GM19397 (cell line): ENCODE data around the gene MPND.

Experiments used
- ATAC-seq: cut with Tn5 transposase; IDR thresholded peaks from one replicate; pipeline ENCODE4 v1.9.1; 2021; ENCODE audit warnings: mild to moderate bottlenecking, moderate library complexity; ENCODE audit not compliant: unreplicated experiment

The MPND gene

DNA sequence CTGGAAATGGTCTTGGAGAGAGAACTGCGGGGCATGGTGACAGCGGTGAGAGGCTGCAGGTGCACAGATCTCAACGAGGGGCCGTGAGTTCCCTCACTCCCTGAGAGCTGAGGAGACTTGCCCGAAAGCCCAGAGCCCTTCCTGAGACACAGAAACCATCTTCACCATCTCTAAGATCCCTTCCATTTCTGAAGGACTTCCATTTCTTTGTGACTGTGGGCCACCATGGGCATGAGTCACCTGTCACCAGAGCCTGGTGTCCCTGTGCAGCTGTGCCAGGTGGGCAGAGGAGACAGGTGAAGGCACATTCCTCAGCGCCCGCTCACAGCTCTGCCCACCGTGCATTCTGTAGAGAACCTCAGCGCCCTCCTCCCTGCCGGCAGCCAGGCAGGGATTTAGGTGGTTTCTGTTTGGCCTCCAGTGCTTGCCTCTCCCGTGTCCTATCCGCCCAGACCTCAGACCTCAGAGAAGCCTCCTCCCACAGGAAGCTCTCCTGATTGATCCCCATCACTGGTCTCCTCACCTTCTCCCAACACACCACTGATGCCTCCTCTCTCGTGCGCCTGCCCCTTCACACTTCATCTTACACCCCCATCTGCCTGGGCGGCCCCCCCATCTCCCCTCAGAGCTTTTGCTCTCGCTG, 32.8 kb downstream of the MPND start:
- no peak for ATAC-seq

DNA sequence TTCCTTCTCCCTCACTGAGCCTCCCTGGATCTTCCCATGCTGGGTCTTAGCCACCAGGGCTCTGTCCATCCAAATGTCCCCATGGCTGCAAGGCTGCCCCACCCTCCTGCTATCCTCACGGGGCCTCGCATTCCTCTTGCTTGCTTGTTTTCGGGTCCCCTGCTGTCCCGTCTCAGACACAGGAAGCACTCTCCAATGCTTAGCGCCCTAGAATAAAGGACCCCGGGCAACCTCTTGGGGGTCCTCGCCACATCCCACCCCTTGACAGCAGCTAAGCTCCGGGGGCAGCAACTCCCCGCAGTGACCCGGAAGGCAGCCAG, 33.3 kb downstream of the MPND start:
- ATAC-seq = no peak

DNA sequence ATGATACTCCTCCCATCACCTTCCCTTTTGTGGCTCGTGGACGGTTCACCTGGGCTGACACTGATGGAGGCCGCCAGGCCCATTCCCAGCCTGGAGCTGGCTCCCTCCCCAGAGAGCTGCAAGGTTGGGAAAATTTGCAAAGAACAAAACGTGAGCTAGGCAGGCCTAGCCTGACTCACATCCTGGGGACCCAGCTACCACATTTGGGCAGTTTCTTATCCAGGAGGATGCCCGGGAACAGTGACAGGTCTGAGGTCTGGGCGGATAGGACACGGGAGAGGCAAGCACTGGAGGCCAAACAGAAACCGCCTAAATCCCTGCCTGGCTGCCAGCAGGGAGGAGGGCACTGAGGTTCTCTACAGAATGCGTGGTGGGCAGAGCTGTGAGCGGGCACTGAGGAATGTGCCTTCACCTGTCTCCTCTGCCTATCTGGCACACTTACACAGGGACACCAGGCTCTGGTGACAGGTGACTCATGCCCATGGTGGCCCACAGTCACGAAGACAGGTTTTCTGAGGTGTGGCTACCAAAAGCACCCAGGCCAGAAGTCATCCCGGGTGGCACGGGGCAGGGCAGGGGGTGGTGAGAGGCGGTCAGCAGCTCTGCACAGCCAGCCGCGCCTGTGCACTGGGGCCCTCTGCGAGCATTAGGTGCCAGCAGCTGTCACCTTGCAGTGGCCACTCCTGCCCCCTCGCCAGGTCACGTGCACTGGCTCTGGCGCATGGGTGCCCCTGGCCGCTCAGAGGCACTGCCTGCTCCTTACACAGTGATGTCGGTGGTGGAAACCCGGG, 33.8 kb downstream of the MPND start:
- no peak for ATAC-seq

DNA sequence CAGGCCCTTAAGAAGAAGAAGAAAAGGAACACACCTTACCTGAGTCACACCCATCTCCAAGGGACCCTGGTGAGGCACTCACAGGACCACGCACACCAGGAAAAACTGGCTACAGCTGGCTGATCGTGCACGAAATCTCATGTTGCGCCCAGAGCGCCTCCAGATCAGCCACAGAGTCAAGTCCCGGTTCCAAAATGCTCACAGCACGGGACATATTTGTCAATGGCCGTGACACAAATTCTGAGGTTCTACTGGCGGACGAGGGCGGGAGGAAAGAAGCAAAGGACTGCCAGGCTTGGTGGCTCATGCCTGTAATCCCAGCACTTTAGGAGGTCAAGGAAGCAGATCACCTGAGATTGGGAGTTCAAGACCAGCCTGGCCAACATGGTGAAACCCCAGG, 35.5 kb downstream of the MPND start:
- ATAC-seq = no peak

DNA sequence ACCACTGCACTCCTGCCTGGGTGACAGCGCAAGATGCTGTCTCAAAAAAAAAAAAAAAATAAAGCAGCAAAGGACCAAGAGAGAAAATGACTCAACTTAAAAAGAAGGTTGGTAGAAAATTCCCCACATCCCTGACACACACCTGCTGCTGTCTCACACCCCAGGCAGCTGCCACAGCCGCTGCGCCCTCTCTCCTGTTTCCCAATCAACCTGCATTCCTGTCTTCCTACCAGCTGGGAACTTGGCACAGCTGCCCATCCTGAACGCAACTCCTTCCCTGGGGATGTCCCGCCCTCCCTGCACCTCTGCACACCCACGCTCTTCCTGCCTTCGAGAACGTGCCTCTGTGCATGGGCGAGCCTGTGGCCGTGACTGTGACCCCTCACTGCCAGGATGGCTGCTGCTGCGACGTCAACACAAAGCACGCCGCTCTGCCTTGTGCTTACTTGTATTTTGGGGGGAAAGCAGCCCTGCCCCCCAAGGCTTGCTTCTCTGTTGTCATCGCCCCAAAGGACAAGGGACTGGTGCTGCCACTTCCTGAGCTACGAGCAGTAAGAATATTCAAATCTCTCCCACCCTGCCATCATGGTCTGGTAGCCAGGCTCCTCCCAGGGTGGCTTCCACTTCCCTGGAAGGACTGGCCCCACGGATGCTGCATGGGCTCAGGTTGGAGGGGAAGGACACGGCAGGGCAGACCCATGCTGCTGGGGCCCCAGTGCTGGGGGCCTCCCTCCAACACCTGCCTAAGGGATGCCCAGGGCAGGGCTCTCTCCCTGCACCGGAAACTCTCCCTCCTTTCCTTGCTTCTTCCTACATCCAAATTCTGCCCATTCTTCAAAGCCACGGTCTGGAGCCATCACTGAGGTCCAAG, 36.3 kb downstream of the MPND start:
- ATAC-seq = no peak

DNA sequence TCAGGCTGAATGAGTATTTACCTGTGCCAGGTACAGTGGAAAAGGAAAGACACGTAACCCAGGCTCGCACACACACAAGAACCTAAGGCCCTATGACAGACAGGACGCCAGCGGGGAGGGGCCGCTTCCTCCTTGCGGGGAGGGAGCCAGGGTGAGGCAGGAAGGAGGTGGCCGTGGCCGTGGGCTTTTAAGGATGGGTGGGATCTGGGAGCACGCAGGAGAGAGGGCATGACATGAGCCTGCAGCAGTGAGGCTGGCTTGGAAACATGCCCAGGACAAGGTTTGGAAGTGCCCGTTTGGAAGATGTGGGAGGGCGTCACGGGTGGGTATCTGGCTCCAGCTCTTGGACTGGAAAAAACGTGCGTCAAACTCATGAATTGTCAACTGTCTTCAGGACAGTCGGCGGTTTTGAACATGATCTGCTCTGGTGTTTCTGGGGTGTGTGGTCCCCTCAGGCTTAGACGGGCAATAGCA, 36.9 kb downstream of the MPND start:
- ATAC-seq = no peak

DNA sequence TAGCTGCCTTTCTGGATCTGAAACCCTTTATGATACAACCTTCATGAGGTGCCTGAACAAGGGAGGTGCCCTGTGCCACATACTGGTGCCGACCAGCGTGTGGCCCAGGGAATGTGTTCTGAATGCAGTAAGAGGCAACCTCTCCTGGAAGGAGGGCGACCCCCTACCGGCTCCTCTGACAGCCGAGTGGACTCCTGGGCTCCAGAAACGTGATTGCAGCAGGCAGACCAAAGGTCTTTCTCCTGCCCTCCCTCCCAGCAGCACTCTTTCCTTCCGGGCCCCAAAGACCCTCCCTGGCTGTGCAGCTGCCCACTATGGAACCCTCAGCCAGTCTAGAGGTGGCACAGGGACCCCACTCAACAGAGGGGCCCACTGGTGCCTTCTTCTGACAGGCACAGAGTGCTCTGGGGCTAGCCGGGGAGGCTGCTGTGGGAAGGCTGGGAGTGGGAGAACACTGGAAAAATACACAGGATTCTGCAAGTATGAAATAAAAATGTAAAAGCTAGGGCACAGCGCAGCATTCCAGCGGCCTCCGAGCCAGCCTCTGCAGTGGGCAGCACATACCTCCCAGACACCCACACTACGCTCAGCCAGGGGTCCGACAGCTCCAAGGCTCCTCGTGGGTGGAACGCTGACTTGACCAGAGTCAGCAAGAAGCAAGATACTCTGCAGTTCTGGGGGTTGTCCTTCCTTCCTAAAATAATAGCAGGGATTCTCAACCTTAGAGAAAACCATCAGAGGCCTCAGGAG, 42.1 kb downstream of the MPND start:
- ATAC-seq = no peak

DNA sequence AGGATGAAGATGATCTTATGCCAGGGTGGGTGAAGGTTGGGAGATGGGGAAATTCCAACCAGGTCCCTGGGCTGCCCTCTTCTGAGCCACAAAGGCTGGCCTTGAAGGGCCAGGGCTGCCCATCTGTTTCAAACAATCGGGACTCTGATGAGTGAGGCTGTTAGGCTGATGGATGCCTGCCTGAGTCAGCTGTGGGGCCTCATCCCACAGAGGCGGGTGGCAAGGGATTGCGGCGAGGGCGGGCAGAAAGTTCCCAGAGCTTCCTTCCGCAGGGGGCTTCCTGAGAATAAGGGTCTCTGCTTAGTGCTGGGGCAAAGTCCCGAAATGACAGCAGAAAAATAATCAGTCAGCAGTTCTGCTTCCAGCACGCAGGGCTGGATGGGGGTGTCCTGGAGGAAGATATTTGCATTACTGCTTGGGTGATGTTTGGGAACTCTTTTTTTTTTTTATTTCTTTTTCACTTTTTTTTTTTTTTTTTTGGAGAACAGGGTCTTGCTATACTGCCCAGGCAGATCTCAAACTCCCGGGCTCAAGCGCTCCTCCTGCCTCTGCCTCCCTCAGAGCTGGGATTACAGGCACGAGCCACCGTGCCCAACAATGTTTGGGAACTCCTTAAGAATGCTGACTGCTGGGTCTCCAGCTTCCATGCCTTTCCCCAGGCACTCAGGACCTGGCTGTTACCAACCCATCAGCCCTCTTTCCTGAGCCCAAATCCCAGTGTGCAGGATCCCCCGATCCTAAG, 42.9 kb downstream of the MPND start:
- ATAC-seq = no peak

DNA sequence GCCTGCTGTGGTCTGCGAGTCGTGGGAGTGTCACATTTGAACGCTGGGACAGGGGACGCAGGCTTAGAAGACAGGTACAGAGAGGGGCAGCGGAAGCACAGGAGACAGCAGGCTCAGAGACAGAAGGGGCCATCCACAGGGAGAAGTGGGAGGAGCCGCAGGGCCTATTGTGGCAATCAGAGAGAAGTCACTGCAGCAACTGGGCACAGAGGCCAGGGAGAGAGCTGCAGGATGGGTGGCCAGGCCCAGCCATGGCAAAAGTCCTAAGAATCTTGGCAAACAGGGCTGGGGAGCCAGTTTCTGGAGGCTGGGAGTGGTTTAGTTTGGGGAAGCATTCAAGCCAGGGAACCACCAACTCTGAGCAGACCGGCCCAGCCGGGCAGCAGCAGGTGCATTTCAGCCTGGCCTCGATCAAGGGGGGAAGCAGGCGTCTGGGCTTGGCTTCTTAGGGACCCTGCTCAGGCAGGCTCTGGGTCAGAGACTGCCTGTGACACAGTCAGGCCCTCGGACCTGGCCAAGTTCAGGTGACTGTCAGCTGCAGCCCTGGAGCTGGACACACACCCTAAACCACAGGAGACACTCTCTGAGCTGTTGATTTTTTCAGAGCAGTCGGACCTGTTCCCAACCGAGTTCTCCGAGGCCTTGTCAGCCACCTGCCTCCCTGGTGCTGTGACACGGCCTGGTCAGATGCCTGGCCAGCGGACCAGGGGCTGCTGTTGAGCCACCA, 45.1 kb downstream of the MPND start:
- ATAC-seq = no peak

DNA sequence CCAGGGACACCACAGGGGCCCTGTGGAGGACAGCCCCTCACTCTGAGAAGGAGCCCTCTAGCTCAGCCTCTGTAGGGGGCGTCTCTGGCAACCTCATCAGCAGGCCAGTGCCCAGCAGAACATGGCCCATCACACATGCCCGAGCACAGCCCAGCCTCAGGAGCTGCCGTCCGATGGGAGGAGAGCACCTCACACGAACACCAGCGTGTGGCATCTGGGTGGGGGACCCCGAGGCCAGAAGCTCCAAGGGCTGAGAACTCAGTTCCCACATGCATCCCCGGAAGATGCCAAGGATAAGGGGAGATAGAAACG, 45.7 kb downstream of the MPND start:
- ATAC-seq = no peak

DNA sequence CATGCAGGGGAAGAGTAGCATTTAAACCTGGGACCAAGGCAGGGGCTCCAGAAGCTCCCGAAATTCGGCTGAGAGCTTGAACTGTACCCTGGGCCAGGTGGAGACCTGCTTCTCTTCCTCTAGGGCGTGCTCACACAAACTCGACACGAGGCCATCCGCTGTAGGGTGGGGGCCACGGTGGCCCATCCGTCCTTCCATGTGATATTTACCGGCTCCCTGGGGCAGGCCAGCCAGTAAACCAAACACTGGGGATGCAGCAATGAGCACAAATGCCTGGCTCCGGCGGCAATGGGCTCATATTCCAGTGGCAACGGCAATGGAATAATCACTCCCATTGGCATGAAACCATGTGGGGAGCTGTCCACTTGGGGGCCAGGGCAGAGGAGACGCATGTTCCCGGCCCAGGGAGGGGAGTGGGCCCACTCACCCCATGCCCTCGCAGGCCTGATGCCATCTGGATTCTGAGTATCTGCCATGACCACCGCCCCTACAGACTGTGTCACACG, 46.2 kb downstream of the MPND start:
- ATAC-seq = no peak

DNA sequence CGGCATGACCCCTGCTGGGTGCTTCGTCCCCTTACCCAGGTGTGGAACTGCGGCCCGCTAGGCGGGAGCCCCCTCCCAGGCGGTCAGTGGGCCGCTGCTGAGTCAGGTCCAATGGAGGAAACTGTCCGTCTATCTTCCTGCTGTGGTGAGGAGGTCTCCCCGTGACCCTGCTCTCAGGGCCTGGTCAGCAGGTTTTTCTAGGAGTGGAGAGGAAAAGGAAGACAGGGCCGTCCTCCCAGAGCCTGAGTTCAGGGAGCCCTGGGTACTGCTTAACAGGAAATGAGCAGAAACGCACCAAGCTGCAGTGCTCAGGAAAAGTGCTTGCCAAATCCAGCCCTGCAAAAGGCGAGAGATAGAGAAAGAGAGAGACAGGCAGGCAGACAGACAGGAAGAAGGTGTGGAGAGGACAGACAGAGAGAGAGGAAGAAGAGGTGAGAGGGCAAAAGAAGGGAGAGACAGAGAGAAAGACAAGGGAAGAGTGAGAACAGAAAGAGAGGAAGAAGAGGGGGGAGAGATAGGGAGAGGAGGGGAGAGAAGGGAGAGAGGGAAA, 46.7 kb downstream of the MPND start:
- ATAC-seq = no peak

DNA sequence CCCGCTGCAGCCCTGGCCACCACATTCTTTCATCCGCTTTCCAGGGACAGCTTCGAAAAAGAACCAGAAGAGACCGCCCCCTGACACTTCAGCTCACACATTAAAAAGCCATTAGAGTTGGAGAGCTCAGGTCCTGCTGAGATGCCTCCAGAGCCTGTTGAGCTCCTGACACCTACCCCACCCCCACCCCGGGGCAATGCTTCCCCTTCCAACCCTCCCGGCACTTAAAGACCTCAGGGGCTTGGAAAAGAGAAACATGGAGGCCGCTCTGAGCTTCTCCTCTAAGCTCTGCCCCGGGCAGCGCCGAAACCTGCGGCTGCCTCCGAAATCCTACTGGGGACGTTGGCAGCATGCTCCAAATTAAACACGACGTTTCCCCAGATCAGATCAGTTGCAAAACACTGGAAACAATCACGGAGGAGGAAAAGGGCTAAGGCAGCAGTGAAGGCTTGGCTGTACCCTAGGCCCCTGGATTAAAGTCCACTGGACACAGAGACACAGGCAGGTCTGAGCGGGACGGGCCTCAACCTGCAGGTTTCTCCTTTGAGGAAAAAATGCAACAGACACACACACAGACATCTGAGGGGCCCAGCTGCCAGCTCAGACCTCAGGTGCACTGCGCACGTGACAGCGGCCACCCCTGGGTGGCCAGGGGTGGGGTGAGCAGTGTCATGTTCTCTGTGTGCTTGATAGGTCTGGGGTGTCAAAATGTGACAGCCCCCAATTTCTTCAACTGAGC, 47.4 kb downstream of the MPND start:
- no peak for ATAC-seq

DNA sequence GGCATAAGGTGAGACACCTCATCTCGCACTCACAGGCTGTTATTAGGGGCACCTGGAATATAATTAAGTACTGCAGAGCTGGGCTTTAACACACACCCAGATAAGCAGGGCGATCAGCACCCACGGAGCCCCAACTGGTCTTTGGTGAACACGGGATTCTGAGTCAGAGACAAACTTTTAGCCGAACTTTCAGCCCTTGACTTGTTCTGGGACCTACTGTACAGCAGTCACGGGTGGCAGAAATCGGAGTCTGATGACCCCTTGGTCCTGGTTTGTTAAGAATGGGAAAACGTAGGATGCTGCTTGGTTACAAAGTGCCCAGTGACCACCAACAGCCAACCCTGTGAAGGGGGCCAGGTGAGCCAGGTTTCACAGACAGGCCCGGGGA, 47.9 kb downstream of the MPND start:
- ATAC-seq = no peak

DNA sequence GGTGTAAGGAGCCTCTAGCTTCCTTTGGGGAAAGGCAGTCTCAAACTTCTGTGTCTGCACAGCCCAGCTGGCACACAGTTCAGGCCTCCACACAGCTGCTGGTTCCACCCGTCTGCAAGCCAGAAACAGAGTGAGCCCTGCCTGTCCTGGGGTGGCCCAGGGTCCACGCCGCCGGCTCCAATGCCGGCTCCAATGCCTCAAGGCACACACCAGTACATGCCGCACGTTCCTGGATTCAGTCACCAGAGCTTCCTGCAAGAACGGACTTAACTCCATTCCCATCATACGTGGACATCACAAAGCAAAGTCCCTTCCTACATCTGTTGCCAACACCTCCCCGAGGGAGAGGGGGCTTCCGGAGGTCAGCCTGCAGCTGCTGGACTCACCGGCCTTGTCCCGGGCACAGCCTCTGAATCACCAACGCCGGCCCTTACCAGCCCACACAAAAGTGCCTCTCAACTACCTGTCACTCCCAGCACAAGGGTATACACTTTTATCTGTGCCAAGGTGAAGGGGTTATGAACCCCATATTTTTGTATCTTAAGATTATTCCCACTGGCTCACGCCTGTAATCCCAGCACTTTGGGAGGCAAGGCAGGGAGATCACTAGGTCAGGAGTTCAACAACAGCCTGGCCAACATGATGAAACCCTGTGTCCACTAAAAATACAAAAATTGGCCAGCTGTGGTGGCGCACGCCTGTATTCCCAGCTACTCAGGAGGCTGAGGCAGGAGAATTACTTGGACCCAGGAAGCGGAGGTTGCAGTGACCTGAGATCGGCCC, 48.5 kb downstream of the MPND start:
- ATAC-seq = no peak

DNA sequence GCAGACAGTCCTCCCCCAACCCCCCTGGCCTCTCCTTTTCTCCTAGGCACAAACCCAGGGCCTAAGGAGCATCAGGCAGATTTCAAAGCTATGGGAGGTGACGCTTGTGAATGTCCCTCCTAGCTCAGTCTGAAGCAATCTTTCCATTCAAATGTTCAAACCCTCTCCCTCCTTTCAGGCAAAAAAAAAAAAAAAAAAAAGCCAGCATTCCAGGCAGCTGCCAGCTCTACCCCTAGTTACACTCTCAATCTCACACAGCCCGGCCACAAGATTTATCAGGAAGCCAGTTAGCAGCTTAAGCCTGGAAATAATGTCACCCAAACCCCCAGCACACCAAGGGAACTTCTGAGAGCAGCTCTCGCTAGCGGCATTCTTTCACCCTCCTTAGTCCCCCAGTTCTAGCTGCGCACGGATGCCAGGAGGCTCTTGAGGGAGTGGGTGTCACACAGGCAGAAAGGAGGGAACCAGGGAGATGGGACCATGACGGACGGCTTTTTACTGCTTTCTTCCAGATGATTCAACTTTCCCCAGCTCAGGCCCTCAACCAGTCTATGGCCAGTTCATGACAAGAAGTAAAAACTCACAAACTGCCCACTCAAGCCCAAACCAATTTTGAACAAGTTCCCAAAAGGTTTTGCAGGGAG, 50.7 kb downstream of the MPND start:
- no peak for ATAC-seq

DNA sequence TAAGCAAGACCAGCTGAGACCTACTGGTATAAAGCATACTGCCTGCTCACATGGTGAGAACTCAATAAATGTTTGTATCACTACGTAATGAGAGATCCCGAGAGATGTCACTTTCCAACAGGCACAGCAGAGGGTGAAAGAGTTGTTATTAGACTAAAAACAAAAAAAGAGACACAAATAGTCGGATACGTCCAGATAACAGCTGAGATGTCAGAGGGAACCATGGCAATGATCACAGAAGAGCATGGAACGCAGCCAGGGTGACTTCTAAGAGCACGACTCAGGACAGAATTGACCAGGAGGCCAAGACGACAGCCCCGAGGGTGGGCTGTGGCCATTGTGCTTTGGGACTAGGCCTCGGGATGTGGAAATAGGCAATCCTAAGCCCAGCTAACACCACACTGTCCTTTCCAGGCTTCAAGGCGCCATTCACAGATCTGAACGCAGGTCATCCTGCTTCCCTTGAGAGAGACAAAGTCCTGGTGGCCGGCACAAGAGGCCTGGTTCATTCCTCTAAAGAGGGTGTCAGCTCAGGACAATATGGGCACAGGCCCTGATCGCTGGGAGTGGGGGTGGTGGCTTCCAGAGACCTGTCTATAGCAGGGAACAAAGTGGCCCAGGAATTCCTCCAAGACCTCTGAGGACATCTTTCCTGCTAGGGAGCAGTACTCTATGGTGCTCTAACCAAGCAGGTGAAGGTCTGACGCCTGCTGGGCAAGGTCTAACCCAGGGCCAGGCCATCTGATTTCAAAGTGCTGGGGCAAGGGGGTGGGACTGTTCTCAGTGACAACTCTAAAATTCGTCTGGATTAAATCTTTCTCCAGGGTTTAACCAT, 53.8 kb downstream of the MPND start:
- no peak for ATAC-seq
